ENCODE results near the gene TNFRSF6B.

Gene TNFRSF6B

DNA sequence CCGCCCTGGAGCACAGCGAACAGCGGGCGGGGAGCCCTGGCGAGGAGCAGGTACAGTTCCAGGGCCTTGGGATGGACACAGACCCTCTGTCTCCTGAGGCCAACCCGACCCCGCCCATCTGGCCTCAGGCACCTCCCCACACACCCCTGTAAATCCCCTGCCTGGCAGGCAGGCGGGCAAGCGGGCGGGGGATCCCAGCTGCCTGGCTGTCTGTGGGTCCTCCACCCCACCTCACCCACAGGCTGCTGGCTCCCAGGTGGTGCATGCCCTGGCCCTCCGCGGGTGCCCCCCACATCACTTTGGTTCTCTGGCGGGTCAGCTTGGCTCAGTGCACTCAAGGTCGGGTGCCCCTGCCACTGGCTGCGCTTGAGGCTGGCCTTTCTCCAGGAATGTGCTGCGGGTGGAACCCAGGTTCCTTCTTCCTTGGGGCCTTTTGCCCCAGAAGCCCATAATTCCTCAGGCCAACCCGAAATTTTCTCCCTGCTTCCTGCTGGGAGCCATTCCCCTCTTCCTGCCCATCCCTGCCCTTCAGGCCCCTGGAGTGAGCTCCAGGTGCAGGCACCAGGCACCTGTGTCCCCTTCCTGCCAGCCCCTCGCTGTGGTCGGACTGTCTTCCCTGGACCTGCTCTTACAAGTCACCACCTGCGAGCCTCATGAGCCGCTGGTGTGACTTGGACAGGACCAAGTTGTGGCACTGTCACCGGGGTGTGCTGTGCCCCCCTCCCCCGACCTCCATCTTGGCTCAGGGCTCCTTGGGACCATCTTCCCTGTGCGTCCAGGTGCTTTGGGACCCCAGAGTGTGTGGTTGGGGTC lies 5.3 kb upstream of the TNFRSF6B start:
- TF ChIP-seq, protein P1, sequence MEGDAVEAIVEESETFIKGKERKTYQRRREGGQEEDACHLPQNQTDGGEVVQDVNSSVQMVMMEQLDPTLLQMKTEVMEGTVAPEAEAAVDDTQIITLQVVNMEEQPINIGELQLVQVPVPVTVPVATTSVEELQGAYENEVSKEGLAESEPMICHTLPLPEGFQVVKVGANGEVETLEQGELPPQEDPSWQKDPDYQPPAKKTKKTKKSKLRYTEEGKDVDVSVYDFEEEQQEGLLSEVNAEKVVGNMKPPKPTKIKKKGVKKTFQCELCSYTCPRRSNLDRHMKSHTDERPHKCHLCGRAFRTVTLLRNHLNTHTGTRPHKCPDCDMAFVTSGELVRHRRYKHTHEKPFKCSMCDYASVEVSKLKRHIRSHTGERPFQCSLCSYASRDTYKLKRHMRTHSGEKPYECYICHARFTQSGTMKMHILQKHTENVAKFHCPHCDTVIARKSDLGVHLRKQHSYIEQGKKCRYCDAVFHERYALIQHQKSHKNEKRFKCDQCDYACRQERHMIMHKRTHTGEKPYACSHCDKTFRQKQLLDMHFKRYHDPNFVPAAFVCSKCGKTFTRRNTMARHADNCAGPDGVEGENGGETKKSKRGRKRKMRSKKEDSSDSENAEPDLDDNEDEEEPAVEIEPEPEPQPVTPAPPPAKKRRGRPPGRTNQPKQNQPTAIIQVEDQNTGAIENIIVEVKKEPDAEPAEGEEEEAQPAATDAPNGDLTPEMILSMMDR (IDR thresholded peaks at IDR 0.05; ENCODE audit: insufficient read depth, low read depth, low read length, missing control alignments), result no peak
- DNase-seq (ENCODE audit: low read depth), result no peak
- no peak overlapping the region for H3K4me3 ChIP-seq (ENCODE audit: low read length)

DNA sequence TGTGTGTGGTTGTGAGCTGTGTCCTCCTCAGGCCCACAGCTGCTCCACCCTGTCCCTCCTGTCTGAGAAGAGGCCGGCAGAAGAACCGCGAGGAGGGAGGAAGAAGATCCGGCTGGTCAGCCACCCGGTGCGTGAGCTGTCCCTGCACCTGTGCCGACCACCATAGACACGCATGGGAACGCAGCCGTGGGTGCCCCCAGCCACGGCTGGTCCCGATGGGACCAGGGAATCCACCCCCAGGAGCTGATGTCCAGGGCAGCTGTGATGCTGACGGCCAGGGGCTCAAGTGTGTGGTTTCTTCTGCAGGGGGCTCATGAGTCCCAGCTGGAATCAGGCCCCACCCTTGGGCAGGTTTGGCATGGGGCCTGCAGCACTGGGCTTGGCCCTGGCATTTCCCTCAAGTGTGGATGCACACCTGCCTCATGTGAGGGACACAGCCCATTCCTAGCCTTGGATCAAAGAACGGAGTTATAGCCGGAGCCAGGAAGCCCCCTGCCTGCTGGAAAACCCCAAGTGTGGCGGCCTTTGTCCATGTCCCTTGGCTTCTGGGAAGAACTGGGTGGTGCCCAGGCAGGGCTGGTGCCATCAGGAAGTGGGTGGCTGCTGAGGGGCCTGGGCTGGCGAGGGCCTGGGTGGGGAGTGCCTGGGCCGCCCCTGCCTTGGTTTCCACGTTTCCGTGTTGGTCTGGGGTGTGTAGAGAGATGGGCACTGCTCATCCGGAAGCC lies 4.6 kb upstream of the TNFRSF6B start:
- TF ChIP-seq, protein P1 (IDR thresholded peaks at IDR 0.05; ENCODE audit: insufficient read depth, low read depth, low read length, missing control alignments), result no peak
- no peak for DNase-seq (ENCODE audit: low read depth)
- H3K4me3 ChIP-seq (ENCODE audit: low read length), result no peak overlapping the region

DNA sequence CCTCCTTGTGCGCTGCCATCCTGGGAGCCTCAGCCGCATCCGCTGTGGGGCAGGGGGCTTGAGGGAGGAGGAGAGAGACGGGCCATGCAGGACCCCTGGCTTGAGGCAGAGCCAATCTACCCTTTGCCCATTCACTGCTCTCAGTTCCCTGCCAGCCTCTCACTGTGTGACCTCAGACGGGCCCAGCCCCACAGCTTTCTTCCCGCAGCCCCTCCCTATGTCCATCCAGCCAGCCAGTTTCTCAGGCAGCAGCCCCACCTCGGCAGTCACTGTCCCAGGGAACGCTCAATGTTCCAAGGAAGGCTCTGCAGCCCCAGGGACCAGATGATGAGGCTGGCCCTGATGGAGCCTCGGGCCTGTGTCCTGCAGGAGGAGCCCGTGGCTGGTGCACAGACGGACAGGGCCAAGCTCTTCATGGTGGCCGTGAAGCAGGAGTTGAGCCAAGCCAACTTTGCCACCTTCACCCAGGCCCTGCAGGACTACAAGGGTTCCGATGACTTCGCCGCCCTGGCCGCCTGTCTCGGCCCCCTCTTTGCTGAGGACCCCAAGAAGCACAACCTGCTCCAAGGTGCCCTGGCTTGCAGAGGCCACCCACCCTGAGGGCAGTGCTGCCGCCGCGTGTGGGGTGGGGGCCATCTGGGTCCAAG lies 3.9 kb upstream of the TNFRSF6B start:
- TF ChIP-seq, protein P1 (IDR thresholded peaks at IDR 0.05; ENCODE audit: insufficient read depth, low read depth, low read length, missing control alignments), result no peak
- DNase-seq (ENCODE audit: low read depth), result no peak
- no peak overlapping the region for H3K4me3 ChIP-seq (ENCODE audit: low read length)

DNA sequence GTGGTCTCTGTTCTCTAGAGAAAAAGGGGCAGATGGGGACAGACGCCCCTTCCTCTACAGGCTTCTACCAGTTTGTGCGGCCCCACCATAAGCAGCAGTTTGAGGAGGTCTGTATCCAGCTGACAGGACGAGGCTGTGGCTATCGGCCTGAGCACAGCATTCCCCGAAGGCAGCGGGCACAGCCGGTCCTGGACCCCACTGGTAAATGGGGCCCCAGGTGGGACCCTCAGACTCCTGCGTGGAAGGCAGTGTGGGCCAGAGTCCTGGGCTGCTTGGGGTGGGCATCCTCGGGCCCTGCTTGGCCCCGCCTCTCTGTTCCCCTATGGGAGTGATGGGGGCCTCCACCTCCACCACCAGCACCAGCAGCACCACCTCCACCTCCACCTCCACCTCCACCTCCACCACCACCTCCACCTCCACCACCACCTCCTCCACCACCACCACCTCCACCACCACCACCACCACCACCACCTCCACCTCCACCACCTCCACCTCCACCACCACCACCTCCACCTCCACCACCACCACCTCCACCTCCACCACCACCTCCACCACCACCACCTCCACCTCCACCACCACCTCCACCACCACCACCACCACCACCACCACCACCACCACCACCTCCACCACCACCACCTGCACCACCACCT lies 3.2 kb upstream of the TNFRSF6B start:
- no peak for DNase-seq (ENCODE audit: low read depth)
- TF ChIP-seq, protein P1 (IDR thresholded peaks at IDR 0.05; ENCODE audit: insufficient read depth, low read depth, low read length, missing control alignments), result no peak

DNA sequence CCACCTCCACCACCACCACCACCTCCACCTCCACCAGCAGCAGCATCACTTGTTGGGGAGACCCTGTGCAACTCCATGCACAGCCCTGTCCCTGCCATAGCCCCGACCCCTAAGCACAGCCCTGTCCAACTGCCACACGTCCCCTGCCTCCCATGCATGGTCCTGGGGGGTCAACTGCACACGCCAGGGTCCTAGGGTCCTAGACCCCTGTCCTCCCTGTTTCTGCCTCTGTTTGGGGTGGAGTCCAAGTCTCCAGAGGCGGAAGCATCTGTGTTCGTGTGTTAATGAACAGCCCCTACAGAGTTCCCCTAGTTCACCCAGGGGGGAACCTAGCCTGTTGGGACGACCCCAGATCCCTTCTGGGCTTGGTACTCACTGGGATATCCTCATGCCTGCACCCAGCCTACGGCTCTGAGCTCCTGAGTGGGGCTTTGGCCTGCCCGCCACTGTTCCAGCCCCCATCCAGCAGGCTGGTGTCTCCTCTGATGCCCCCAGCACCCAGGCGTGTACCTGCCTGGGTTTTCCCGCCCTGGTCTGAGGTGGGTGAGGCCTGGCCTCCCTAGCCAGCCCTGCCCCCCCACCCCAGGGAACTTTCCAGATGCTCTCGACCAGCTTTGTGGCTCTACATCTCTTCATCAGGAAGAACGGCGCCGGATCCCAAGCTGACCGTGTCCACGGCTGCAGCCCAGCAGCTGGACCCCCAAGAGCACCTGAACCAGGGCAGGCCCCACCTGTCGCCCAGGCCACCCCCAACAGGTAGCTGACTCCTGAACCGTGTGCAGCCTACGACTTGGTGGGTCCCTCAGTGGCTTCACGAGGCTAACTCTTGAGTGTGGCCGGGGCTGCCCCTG lies 2.5 kb upstream of the TNFRSF6B start:
- no peak for DNase-seq (ENCODE audit: low read depth)
- H3K4me3 ChIP-seq (ENCODE audit: low read length), result no peak overlapping the region
- TF ChIP-seq, protein P1 (IDR thresholded peaks at IDR 0.05; ENCODE audit: insufficient read depth, low read depth, low read length, missing control alignments), result no peak

More for the DNA sequence above, 3.2 kb upstream of the TNFRSF6B start:
- no peak overlapping the region for H3K4me3 ChIP-seq (ENCODE audit: low read length)
